GM21526 (cell line): ENCODE data around the gene TAF11L4.
"Not testable (repeated sequence)": the region's sequence is repeated elsewhere in the genome, so short reads cannot be mapped to it uniquely, and the experiment has no call there.

Experiments
- ATAC-seq: cut with Tn5 transposase; IDR thresholded peaks from one replicate; pipeline ENCODE4 v1.9.1; 2021; ENCODE audit warnings: moderate library complexity; ENCODE audit not compliant: unreplicated experiment, low FRiP score

TAF11L4 gene

GRCh38 chr5:17521501-17521900 is at the start of gene TAF11L4:
Gene TAF11L4, plus strand, starts transcription at chr5:17521801.
- ATAC-seq, result not testable (repeated sequence)

GRCh38 chr5:17475064-17475463 is 46.5 kb upstream of the TAF11L4 start:
- ATAC-seq, result peak; percentile 60

- ATAC-seq, result no peak
Observed at GRCh38 chr5:17477043-17477442, 44.6 kb upstream of the TAF11L4 start.

GRCh38 chr5:17477573-17478265 is 43.9 kb upstream of the TAF11L4 start:
- no peak for ATAC-seq

GRCh38 chr5:17481378-17481777 is 40.2 kb upstream of the TAF11L4 start:
- no peak for ATAC-seq

- no peak for ATAC-seq
Observed at GRCh38 chr5:17482790-17483189, 38.8 kb upstream of the TAF11L4 start.

- not testable (repeated sequence) for ATAC-seq
Observed at GRCh38 chr5:17486464-17487173, 35.0 kb upstream of the TAF11L4 start.

- no peak for ATAC-seq
Observed at GRCh38 chr5:17487174-17487512, 34.5 kb upstream of the TAF11L4 start.

GRCh38 chr5:17491257-17491656 is 30.3 kb upstream of the TAF11L4 start:
- ATAC-seq, result not testable (repeated sequence)

GRCh38 chr5:17492770-17493169 is 28.8 kb upstream of the TAF11L4 start:
- ATAC-seq, result no peak

GRCh38 chr5:17497446-17497845 is 24.2 kb upstream of the TAF11L4 start:
- ATAC-seq, result no peak

- ATAC-seq, result not testable (repeated sequence)
Observed at GRCh38 chr5:17497931-17498330, 23.7 kb upstream of the TAF11L4 start, which contains the start of gene TAF11L2. Gene TAF11L2, plus strand, starts transcription at chr5:17498231.

- no peak for ATAC-seq
Observed at GRCh38 chr5:17511775-17512325, 9.8 kb upstream of the TAF11L4 start.

- not testable (repeated sequence) for ATAC-seq
Observed at GRCh38 chr5:17517526-17517925, 4.1 kb upstream of the TAF11L4 start.

GRCh38 chr5:17518067-17518466 is 3.5 kb upstream of the TAF11L4 start, which contains the start of gene TAF11L3:
Gene TAF11L3, plus strand, starts transcription at chr5:17518367.
- ATAC-seq, result not testable (repeated sequence)

GRCh38 chr5:17519508-17519907 is 2.1 kb upstream of the TAF11L4 start:
- not testable (repeated sequence) for ATAC-seq

- not testable (repeated sequence) for ATAC-seq
Observed at GRCh38 chr5:17524935-17525334, 3.3 kb downstream of the TAF11L4 start, which contains the start of gene TAF11L5. Gene TAF11L5, plus strand, starts transcription at chr5:17525235.

- ATAC-seq, result not testable (repeated sequence)
Observed at GRCh38 chr5:17526504-17526903, 4.9 kb downstream of the TAF11L4 start.

- not testable (repeated sequence) for ATAC-seq
Observed at GRCh38 chr5:17528369-17528768, 6.8 kb downstream of the TAF11L4 start, which contains the start of gene TAF11L6. Gene TAF11L6, plus strand, starts transcription at chr5:17528669.
